8988T (cell line): Measurements from ENCODE around the gene GOLGA5.
"Not testable (repeated sequence)": the region's sequence is repeated elsewhere in the genome, so short reads cannot be mapped to it uniquely, and the experiment has no call there.

ENCODE experiments used
- DNase-seq: peaks from one replicate; pipeline ENCODE4 v3.0.0; 2011

GOLGA5 gene

DNA sequence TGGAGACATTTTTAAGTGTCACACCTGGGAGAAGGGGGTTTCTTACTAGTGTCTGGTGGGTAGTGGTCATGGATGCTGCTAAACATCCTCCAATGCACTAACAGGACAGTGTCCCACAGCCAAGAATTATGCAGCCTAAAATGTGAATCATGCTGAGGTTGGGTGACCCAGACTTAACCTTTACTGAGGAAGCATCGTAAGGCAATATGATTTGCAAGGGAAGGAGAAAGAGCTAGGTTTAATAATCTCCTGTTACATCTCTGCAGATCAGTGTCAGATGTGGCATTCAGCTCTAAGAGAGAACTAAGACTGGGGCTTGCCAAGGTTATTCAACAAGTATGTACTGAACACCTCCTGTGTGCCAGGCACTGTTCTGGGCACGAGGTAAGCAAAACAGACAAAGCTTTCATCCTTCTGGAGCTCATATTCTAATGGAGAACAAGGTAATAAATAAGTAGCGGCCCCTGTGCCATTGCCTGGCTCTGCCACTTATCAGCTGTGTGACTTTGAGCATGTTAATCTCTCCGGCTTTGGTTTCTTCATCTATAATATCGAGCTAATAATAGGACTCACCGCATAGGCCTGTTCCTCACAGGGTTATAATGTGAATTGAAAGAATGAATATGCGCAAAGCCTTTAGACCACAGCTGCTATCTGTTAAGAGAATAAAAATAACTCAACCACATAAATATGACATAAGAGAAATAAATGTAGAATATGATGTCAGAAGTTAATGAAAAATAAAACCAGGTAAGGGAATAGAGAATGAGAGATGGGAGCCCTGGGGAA, 13.5 kb upstream of the GOLGA5 start:
- DNase-seq: no peak

DNA sequence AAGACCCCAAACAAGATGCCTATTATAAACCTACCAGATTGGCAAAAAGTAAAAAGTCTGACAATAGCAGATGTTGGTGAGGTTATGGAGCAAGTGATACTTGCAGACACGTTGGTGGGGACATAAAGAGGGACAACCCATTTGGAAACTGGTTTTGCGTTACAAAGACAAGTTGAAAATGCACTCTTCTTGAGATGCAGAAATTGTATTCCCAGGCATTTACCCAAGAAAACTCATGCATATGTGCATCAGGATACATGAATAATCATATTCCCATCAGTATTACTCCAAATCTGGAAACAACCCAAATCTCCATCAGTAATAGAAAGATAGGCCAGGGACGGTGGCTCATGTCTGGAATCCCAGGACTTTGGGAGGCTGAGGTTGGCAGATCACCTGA, 12.8 kb upstream of the GOLGA5 start:
- no peak for DNase-seq

DNA sequence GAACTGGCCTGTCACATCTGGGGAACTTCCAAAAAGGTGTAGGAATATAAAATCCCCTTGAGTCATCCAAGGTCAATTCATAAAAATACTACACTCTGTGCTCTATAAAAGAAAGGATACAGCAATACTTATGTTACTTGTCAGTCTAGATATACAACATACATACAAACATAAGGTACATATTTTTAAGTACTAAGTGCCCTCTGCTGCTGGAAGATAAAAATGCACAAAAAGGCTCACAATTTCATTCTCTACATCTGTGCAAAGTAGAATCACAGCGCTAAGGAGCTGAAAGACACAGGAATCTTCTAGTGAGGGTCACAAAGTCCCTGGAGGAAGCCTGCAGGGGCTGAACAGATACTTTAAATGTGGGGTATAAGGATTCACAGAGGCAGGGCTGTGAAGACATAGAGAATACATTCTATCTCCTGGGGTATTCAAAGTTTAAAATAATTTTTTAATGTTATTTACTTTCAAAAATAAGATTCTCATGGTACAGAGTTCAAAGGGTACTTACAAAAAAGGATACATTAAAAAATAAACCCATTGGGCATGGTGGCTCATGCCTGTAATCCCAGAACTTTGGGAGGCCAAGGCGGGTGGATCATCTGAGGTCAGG, 10.2 kb upstream of the GOLGA5 start:
- DNase-seq: peak; percentile 28

DNA sequence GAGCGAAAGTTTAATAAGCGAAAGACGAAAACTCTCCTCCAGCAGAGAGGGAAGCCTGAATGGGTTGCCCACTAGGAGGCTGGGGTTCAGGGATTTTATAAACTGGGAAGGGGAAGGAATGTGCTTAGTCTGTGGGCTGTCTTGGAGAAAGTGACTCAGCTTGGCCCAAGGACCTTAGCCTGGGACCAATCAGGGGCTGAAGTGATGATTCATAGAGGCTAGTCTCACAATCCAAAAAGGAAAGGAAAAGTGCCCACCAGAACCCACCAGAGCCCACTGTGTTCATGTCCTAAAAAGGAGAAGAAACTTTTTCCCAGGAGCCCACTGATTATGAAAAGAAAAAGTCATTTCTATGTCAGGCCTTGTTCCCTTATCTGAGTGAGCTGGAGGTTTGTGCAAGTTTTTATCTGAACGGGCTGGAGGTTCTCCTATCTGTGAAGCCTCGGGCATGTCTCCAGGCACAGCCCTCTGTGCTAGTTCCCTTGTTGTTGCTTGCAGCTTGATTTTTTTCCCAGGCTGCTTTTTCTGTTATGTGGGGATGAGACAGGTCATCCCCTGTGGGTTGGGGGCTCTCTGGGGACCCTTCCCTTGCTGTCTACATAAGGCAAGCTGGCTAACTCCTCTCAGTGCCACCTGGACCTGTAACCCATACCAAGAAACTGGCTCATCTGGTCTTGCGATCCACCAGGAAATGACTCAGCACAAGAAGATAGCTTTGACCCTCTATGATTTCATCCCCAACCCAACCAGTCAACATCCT, 8.3 kb upstream of the GOLGA5 start:
- DNase-seq: peak; percentile 11

DNA sequence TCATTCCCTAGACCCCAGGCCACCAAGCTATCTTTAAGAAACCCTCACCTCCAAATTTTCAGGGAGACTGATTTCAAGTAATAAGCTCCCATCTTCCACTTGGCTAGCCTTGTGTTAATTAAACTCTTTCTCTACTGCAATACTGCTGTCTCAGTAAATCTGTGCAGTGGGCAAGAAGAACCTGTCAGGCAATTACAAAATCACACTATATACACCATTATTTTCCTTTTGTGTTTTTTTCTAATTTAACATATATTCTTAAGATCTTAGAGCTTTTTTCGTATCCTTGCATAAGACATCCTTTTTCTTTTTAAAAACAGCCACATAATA, 7.7 kb upstream of the GOLGA5 start:
- no peak for DNase-seq

DNA sequence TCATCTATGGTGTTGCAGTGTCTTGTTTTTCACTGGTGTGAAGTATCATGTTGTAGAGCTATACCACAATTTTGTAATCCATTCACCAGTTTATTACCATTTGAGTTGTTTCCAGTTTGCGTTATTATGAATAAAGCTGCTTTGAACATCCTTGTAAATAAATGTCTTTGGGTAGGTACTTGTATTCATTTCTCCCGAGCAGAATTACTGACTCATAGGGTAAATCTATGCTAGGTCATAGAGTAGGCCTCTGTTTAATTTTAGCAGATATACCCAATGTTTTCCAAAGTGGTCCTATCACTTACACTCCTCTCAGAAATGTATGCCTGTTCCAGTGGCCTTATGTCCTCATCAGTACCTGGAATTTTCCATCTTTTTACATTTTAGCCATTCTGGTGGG, 6.6 kb upstream of the GOLGA5 start:
- no peak for DNase-seq

DNA sequence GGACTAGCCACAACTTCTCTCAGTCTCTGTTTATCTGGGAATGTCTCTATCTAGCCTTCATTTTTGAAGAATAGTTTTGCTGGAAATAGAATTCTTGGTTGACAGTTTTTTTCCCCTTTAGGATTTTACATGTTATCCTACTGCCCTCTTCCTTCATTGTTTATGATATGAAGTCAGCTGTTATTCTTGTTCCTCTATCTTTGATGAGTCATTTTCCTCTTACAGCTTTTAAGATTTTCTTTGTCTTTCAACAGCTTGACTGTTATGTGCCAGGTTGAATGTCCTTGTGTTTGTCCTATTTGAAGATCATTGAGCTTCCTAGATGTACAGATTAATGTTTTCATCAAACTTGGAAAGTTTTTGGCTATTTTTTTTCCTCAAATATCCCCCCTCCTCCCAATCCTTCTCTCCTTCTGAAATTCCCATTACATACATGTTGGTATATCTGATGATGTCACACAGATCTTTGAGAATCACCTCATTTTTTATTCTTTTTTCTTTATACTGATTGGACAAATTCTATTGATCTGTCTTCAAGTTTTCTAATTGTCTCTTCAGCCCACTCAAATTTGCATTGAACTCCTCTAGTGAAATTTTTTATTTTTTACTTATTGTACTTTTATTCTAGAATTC, 4.5 kb upstream of the GOLGA5 start:
- DNase-seq: no peak

DNA sequence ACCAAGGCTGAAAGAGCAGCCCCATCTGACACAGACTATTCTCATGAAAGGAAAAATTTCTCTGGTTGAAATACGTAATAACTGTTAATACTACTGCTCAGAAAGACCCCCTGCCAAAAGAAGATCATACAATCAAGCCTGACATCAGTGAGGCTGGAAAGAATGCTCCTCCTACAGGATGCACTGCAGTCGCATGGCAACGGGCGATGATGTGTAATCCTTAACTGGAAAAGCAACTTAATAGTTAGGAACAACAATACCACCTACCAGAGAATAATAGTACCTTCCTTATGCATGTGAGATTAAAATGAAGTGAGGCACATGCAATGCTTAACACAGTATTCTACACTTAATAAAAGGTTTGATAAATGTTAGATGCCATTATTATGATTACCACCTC, 1.2 kb upstream of the GOLGA5 start:
- DNase-seq: no peak

DNA sequence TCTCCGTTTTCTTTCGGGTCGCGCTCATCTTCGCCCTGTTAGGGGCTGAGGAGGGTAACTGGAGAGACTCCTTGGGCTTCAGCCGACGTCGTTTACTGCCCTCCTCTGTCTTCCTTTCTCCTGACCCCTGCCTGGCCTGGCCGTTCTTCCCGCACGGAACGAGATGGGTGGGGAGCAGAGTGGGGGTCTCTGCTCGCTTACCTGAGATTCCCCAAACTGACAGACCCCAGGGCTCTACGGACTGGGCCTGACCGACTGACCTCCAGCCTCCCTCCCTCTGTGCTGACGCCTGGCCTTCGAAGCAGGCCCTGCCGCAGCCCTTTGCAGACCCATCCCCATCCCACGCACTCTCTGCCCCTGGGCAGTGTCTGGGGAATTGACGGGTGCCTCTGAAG, 439 bp downstream of the GOLGA5 start:
- no peak for DNase-seq

DNA sequence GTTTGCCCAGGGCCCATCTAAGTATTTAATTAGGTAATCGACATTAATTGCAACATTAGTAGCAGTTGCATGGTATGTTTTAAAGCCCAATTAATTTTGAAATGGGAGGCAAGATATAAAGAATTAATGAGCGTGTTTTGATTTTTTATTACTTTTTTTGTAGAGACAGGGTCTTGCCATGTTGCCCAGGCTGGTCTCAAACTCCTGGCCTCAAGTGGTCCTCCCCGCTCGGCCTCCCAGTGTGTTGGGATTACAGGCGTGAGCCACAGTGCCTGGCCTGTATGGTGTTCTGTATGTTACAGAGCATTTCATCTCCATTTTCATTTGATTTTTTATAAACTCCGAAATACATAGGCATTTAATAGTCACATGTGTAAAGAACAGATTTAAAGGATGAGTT, 856 bp downstream of the GOLGA5 start:
- no peak for DNase-seq

DNA sequence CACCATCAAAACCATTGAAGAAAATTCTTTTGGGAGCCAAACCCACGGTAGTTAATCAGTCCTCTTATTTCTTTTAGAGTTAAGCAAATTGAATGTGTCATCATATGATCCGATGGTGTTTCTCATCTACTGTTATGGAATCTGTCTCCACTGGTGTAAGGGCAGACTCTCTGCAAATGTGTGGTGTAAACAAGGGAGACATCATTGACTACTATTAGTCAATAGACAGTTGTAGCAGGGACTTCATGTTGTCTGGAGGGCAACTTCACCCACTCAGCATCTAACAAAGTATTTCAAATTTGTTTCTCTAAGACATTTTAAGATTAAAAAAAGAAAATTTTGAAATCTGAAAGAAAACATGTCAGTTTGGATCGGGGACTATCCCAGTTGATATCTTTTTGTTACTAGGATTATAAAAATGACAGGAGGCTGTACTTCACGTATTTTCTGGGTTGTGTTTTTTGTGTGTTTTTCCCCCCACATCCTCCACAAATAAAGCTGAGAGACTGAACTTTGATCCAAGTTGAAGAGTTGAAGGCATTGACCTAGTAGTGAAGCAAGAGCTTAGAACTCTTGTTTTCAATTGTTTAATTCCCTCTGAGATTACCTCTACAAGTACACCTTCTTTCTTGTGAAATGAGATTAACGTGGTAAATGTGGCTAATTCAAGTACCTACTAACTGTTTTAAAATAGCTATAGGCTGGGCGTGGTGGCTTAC, 4.0 kb downstream of the GOLGA5 start:
- no peak for DNase-seq

DNA sequence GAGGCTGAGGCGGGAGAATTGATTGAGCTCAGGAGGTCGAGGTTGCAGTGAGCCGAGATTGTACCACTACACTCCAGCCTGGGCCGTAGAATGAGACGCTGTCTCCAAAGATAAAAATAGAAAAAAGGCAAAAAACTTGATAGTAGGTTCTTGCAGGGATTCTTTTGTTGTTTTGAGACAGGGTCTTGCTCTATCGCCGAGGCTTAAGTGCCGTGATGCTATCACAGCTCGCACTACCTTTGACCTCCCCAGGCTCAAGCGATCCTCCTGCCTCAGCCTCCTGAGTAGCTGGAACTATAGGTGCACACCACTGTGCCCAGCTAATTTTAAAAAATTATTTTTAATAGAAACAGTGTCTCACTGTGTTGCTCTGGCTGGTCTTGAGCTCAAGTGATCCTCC, 4.7 kb downstream of the GOLGA5 start:
- DNase-seq: no peak

DNA sequence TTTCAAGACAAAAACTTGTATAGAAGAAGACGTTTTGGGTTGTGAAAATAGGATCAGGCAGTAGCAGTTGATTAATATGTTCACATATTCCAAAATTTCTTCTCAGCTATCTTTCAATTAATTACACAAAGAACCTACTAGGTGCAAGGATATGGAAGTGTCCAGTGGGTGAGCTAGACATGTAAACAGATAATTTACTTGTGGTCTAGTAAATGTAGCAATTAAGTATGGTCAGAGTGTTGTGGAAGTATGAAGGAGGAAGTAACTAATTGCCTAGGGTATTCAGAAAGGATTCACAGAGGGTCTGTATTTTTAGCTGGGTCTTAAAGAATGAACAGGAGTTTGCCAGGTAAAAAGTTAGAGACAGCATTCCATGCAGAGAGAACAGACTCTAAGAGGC, 5.9 kb downstream of the GOLGA5 start:
- no peak for DNase-seq

DNA sequence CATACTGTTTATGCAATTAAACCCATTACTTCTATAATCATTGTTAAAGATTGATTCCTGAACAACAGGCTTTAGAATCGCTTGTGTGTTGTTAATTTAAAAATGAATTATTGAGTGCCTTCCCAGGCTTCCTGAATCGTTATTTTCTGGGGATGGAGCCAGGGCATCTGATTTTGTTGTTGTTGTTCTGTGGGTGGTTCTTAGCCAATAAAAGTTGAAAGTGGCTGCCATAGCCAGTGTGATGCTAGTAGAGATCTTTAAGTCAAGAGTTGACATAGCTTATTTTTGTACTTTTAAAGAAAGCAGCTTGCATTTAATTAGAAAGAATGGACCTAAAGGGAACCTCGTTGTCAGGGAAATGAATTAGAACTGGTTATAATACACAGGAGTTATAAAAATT, 6.4 kb downstream of the GOLGA5 start:
- no peak for DNase-seq

DNA sequence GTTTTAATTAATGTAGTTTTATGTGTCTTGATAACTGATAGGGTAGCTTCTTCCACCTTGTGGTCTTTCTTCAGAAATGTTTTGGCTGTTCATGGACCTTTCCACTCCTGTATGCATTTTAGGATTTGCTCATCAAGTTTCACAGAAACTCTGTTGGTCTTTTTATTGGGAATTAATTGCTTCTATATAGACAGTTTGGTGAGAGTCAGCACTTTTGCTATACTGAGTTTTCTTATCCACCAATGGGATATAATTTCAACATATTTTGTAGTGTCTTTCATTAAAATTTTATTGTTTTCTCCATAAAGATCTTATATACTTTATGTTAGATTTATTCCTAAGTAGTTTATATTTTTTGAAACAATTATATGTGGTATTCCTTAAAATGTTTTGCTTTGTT, 7.8 kb downstream of the GOLGA5 start:
- DNase-seq: no peak

DNA sequence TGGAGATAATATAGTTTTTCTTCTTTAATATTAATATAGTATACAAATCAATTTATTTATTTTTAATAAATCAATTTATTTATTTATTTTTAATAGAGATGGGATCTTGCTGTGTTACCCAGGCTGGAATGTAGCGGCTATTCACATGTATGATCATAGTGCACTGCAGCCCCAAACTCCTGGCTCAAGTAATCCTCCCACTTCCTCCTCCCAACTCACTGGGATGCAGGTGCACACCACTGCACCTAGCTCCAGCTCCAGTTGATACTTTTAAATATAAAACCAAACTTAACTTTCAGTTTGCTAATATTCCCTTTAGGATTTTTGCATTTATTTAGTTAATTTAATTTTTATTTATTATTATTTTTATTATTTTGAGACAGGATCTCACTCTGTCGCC, 8.6 kb downstream of the GOLGA5 start:
- DNase-seq: no peak

DNA sequence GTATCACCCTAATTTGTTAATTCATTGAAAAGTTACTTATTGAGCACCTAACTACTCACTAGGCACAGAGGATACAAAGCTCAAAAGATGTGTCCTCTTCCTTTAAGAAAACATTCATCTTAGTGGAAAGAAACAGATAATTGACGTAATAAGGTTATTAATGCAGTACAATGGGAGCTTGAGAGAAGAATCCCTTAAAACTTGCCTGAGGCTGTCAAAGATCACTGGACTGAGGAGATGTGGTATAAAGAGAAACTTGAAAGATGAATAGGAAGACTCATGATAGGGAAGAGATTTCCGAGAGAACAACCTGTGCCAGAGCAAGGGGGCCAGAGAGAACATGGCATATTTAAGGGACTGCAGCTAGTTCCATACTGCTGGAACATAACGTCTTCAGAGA, 19.1 kb downstream of the GOLGA5 start:
- no peak for DNase-seq

DNA sequence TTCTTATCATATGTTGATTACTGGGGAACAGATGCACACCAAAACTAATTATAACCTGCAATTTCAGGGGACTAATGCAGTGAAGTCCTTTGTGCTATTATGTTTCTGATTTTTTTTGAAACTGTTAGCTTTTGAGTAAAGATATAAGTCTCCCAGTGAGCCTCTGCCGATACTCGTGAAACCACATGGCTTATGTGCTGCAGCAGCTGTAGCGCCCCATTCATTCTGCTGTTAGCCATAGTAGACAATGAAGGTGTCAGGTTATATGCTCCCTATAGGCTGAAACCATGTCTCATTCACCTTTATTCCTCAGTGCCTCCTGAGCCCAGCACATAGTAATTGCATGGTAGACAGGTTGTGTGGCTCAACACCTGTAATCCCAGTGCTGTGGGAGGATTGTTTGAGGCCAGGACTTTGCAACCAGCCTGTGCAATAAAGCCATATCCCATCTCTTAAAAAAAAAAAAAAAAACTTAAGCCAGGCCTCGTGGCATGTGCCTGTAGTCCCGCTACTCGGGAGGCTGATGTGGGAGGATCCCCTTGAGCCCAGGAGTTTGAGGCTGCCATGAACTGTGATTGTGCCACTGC, 25.0 kb downstream of the GOLGA5 start:
- no peak for DNase-seq

DNA sequence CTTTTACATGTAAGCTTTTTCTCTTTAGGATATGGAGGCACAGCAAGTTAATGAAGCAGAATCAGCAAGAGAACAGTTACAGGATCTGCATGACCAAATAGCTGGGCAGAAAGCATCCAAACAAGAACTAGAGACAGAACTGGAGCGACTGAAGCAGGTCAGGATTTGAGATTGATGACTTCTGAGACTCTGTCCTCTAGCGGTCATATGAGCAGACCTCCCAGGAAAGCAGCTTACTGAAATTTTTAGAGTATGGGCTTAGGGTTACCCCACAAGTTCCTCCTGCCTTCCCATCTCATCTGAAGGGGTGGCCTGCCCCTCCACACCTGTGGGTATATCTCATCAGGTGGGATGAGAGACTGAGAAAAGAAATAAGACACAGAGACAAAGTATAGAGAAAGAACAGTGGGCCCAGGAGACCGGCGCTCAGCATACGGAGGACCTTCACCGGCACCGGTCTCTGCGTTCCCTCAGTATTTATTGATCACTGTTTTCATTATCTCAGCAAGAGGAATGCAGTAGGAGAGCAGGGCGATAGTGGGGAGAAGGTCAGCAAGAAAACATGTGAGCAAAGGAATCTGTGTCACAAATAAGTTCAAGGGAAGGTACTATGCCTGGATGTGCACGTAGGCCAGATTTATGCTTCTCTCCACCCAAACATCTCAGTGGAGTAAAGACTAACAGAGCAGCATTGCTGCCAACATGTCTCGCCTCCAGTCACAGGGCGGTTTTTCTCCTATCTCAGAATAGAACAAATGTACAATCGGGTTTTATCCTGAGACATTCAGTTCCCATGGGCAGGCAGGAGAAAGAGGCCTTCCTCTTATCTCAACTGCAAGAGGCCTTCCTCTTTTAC, 25.8 kb downstream of the GOLGA5 start:
- not testable (repeated sequence) for DNase-seq

DNA sequence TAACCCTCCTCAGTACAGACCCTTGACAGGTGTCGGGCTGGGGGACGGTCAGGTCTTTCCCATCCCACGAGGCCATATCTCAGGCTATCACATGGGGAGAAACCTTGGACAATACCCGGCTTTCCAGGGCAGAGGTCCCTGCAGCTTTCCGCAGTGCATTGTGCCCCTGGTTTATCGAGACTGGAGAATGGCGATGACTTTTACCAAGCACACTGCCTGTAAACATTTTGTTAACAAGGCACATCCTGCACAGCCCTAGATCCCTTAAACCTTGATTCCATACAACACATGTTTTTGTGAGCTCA, 26.4 kb downstream of the GOLGA5 start:
- not testable (repeated sequence) for DNase-seq

DNA sequence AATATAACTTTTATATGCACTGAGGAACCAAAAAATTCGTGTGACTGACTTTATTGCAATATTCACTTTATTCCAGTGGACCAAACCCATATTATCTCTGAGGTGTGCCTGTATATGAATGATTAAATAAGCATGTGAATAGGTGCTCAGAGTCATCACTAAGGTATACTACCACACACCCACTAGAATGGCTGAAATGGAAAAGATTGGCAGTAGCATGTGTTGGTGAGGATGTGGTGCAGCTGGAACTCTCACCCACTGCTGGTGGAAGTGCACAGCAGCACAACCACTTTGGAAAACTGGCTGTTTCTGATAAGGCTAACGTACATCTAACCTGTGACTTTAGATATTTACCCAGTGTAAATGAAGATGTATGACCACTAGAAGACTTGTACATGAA, 36.8 kb downstream of the GOLGA5 start:
- no peak for DNase-seq

DNA sequence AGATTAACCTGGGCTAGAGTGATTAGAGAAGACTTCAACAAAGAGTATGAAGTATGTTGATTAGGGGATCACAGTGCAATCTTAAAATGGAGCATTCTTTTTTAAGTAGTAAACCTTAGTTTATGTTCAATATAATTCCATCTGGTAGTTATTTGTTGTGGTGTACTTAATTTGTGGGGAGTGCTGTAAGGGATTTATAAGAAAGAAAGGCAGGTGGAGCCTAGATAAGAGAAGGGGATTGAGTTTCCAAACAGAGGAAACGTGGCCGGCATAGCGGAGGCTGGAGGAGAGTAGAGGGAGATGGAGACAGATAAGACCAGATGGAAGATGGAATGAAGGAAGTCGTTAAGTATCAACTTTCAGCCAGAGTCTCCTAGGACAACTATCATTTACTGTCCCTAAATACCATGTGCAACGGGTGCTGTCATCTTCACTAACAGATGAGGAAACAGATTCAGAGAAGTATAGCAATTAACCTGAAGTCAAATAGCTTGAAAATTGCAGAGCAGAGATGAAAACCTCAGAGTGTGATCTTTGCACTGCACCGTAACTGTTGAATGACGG, 38.1 kb downstream of the GOLGA5 start:
- no peak for DNase-seq
